22Rv1 (cell line): Measurements from ENCODE around the gene ARHGAP30.

Experiments
- H3K27ac ChIP-seq: fragments of 450-650 bp; 2 replicates; pipeline ENCODE4 v1.5.1; 2017
- ZFX ChIP-seq: fragments of 450-650 bp; IDR thresholded peaks from 2 replicates; pipeline ENCODE4 v1.6.1; 2017; ENCODE audit warnings: antibody characterized with exemption, borderline replicate concordance
- TF ChIP-seq, protein P1 (sequence below): fragments of 450-650 bp; IDR thresholded peaks from 2 replicates; pipeline ENCODE4 v1.5.1; 2017; ENCODE audit warnings: mild to moderate bottlenecking

The ARHGAP30 gene

GRCh38 chr1:161045736-161046604 is 23.7 kb downstream of the ARHGAP30 start, which contains the start of gene USF1:
USF1 (minus strand) TSS chr1:161045977; CDS start chr1:161043275, 2,702 bp downstream.
- TF ChIP-seq, protein P1, sequence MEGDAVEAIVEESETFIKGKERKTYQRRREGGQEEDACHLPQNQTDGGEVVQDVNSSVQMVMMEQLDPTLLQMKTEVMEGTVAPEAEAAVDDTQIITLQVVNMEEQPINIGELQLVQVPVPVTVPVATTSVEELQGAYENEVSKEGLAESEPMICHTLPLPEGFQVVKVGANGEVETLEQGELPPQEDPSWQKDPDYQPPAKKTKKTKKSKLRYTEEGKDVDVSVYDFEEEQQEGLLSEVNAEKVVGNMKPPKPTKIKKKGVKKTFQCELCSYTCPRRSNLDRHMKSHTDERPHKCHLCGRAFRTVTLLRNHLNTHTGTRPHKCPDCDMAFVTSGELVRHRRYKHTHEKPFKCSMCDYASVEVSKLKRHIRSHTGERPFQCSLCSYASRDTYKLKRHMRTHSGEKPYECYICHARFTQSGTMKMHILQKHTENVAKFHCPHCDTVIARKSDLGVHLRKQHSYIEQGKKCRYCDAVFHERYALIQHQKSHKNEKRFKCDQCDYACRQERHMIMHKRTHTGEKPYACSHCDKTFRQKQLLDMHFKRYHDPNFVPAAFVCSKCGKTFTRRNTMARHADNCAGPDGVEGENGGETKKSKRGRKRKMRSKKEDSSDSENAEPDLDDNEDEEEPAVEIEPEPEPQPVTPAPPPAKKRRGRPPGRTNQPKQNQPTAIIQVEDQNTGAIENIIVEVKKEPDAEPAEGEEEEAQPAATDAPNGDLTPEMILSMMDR = no peak
- TF ChIP-seq ZFX = no peak
- peak within 1 kb of the TSS; percentile 95 for H3K27ac ChIP-seq

DNA sequence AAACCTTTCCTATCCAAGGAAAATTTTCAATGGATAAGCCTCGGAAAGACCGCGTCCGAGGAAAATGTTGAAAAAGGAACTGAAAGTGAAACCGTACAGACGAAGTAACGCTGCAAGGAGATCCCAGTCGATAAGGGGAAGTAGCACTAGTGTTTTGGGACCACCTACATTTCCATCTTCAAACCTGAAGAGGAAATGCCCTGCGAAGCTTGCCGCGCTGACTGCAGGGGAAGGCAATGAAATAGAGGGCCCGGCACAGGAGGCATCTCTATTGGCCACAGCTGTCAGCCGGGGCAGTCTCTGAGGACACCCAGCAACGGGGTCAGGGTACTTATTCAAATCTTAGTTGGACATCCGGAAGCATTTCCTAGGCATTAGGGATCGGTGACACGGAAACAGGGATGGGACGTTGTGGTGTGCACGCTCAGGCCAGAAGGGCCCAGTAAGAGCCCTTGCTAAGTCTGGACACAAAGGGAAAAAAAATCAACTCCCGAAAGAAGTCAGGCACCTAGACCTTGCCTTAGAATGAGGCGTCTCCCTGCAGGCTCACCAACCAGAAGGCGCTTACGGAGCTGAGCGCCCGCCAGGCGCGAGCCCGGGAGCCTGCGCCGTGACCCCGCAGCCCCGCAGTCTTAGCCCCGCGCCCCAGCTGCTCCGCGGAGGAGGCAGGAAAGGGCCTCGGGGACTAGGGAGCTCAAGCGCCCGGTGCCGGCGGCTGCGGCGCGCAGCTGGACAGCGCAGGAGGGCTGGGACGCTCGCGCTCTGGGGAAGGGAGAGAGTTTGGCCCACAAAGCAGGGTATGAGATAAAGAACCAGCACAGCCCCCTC is 24.6 kb downstream of the ARHGAP30 start:
- TF ChIP-seq, protein P1 = peak; percentile 7; the same call in 1 of the 2 replicates
- no peak for TF ChIP-seq ZFX
- peak overlapping the region; percentile 95 for H3K27ac ChIP-seq

GRCh38 chr1:161044535-161044907 is 25.2 kb downstream of the ARHGAP30 start:
- no peak for TF ChIP-seq ZFX
- TF ChIP-seq, protein P1 = no peak
- H3K27ac ChIP-seq = peak overlapping the region; percentile 95

GRCh38 chr1:161039546-161039945 is 30.1 kb downstream of the ARHGAP30 start:
- no peak for TF ChIP-seq ZFX
- TF ChIP-seq, protein P1 = no peak
- peak overlapping the region; percentile 85 for H3K27ac ChIP-seq

DNA sequence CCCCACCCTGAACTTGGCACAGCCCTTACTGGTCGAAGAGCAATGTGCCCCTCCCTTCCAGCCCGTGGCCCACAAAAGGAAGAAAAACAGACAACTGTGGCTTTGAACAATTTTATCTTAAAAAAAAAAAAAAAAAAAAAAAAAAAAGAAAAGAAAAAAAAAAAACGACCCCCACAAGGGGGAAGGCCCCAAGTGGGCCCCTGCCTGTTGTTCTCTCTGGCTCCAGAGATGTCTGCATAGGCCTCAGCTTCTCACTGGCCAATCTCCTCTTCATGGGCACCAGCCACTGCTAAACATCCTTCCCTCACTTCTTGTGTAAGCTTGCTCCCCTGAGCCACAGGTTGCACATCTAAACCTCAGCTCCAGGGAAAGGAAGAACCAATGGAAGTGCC is 30.5 kb downstream of the ARHGAP30 start:
- TF ChIP-seq, protein P1 = no peak
- TF ChIP-seq ZFX = no peak

DNA sequence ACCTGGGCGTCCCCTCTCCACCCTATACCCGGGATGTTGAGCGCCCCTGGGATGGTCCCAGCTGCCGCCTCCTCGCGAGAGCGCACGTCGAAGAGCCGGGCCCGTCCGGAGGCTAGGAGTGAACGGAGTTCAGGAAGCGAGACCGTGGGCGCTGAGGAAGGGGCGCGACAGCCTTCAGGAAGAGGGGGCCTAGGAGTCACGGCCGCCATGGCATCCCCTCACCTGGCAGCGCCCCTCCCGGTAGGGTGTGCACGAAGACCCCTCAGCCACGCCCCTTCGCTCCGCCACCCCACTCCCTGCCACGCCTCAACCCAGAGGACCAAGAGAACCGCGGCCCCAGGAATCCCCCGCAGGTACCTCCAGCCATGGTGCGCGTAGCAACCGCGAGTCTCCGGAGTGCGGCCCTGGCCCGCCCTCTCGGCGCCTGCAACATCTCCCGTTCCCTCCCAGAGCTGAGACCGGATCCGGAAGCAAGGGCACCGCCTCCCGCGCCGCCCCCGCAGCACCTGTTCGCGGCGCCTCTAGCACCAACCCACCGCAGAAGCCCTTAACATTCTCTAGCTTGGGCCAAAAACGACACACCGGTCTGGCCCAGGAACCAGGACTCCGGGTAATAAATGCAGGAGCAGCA is 31.1 kb downstream of the ARHGAP30 start, which contains the start of gene TSTD1:
Gene TSTD1 (minus strand): TSS at position 442 of the 631 bp plus-strand sequence. CDS start 75 bp downstream, at position 367.
- H3K27ac ChIP-seq = peak within 1 kb of the TSS; percentile 85
- TF ChIP-seq ZFX = no peak
- TF ChIP-seq, protein P1 = peak; percentile 14; the same call in 1 of the 2 replicates

More for the DNA sequence above, 30.5 kb downstream of the ARHGAP30 start:
- H3K27ac ChIP-seq = peak overlapping the region; percentile 85
